ENCODE data around the gene JMJD4. TPM values are rescaled to one million over a fixed set of nuclear protein-coding genes. Genes with fewer than 3 reads are reported as not detected.
A peak's percentile ranks its signal among the peaks of the same experiment; 100 is the strongest.

Gene JMJD4
- total RNA-seq, 2 donors from 2014 or later, result 8.7 to 11.1 TPM

- H3K27me3 Mint-ChIP-seq (ENCODE audit: low read depth), result no peaks in the 10 kb centered on the region
- H3K4me1 Mint-ChIP-seq (ENCODE audit: low read depth), result peaks cover 38% of the 10 kb centered on the region
- no peak for DNase-seq
- H3K9me3 Mint-ChIP-seq, result peaks cover 0 to 2% of the 10 kb centered on the region in 2 donors
- no peak for ATAC-seq (replicated peaks in 1 of 2)
- no peak overlapping the region for H3K4me3 Mint-ChIP-seq
- H3K27ac Mint-ChIP-seq, result no peak overlapping the region
- H3K36me3 Mint-ChIP-seq (ENCODE audit: insufficient read depth in 2 of 2), result peaks cover 11 to 16% of the 10 kb centered on the region in 2 donors
Observed at GRCh38 chr1:227754958-227755357, 19.9 kb upstream of the JMJD4 start.

DNA sequence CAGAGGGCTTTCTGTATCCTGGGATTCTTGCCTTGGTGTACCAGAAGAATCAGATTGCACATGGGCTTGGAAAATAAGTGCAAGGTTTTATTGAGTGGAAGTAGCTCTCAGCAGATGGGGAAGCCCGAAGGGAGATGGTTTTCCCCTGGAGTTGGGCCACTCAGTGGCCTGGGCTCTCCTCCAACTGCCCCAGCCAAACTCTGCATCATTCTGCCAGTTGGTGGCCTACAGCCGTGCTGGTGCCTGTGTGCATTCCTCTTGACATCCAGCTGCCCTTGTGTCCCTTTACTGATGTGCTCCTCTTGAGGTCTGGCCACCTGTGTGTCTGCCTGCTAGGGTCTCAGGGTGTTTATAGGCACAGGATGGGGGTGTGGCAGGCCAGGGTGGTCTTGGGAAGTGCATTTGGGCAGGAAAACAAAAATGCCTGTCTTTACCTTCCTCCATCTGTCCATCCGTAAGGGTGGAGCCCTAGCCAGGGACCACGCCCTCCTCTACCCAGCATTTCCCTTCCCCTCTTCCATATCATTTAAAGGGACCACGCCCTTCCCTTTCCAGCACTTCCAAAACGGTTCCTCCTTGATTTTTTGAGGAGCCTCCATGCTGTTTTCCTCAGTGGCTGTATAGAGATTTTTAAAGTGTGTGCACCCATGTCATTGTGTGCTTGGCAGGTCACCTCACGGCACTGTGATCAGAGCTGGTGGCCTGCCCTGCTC is 19.1 kb upstream of the JMJD4 start:
- Mint-ChIP-seq H3K27me3 (ENCODE audit: low read depth) (no peaks in the 10 kb centered on the region), H3K27ac (no peak overlapping the region), H3K4me3 (no peak overlapping the region), H3K36me3 (ENCODE audit: insufficient read depth in 2 of 2) (peaks cover 8 to 12% of the 10 kb centered on the region in 2 donors), H3K4me1 (ENCODE audit: low read depth) (peaks cover 30% of the 10 kb centered on the region), H3K9me3 (no peaks in the 10 kb centered on the region)
- DNase-seq (no peak), ATAC-seq (replicated peaks in 1 of 2) (no peak)

- DNase-seq (no peak), ATAC-seq (replicated peaks in 1 of 2) (no peak)
- no peak overlapping the region for H3K4me3 Mint-ChIP-seq
- H3K9me3 Mint-ChIP-seq, result no peaks in the 10 kb centered on the region
- no peak overlapping the region for H3K27ac Mint-ChIP-seq
- H3K27me3 Mint-ChIP-seq (ENCODE audit: low read depth), result no peaks in the 10 kb centered on the region
- H3K4me1 Mint-ChIP-seq (ENCODE audit: low read depth), result peaks cover 5% of the 10 kb centered on the region
- H3K36me3 Mint-ChIP-seq (ENCODE audit: insufficient read depth in 2 of 2), result peaks cover 2 to 4% of the 10 kb centered on the region in 2 donors
Observed at GRCh38 chr1:227749916-227750710, 15.0 kb upstream of the JMJD4 start.

DNA sequence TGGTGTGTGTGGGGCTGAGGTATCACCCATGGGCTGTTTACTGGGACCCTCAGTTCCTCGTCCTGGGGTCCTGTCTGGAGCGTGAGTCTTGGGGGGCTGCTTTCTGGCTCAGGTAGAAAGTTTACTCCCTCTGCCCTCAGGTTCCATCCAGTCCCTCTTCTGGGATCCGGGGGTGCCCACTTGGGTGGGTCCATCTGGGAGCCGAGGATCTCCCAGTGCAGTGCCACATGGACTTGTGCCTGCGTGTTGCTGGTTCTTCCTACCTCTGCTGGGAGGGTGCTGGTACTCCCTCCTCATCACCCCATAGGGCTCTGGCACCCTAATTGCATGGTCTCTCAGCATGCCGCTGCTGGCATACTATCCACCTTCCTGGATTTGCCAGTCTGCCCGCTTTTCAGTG is 14.1 kb upstream of the JMJD4 start:
- no peak for ATAC-seq (replicated peaks in 1 of 2)
- Mint-ChIP-seq H3K36me3 (ENCODE audit: insufficient read depth in 2 of 2) (peaks cover 2 to 4% of the 10 kb centered on the region in 2 donors), H3K27ac (peak overlapping the region; percentile 93), H3K9me3 (no peaks in the 10 kb centered on the region), H3K4me3 (peak overlapping the region in 1 of 2 donors; percentile 72), H3K27me3 (ENCODE audit: low read depth) (no peaks in the 10 kb centered on the region), H3K4me1 (ENCODE audit: low read depth) (peaks cover 13% of the 10 kb centered on the region)
- no peak for DNase-seq

- Mint-ChIP-seq H3K27me3 (ENCODE audit: low read depth) (no peaks in the 10 kb centered on the region), H3K27ac (peak overlapping the region; percentile 93), H3K4me3 (peak overlapping the region in 1 of 2 donors; percentile 72), H3K9me3 (no peaks in the 10 kb centered on the region), H3K4me1 (ENCODE audit: low read depth) (peaks cover 13% of the 10 kb centered on the region), H3K36me3 (ENCODE audit: insufficient read depth in 2 of 2) (peaks cover 2 to 4% of the 10 kb centered on the region in 2 donors)
- peak in 1 of 2 donors; percentile 44 for DNase-seq
- ATAC-seq (replicated peaks in 1 of 2), result peak; percentile 85 to 97
Observed at GRCh38 chr1:227748496-227749182, 13.5 kb upstream of the JMJD4 start.

DNA sequence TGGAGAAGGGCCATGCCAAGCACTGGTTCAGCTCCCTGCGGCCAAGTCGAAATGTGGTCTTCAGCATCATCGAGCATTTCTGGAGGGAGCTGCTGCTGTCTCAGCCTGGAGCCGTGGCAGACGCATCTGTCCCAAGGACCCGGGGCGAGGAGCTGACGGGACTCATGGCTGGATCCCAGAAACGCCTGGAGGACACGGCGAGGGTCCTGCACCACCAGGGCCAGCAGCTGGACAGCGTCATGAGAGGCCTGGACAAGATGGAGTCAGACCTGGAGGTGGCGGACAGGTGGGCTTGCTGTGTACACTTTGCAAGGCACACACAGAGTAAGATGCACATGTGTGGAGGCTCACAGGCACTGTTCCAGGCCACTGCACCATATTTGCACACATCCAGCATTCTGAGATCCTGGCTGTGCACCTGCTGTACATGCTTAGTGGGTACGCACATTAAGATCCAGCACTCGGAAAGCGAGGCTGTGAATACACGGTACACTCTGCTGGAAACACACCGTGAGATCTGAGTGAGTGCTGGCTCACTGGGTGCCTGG is 12.9 kb upstream of the JMJD4 start:
- Mint-ChIP-seq H3K36me3 (ENCODE audit: insufficient read depth in 2 of 2) (peaks cover 2 to 4% of the 10 kb centered on the region in 2 donors), H3K9me3 (no peaks in the 10 kb centered on the region), H3K4me1 (ENCODE audit: low read depth) (peaks cover 13% of the 10 kb centered on the region), H3K27ac (no peak overlapping the region), H3K4me3 (peak overlapping the region in 1 of 2 donors; percentile 17), H3K27me3 (ENCODE audit: low read depth) (no peaks in the 10 kb centered on the region)
- ATAC-seq (replicated peaks in 1 of 2) (no peak), DNase-seq (no peak)

DNA sequence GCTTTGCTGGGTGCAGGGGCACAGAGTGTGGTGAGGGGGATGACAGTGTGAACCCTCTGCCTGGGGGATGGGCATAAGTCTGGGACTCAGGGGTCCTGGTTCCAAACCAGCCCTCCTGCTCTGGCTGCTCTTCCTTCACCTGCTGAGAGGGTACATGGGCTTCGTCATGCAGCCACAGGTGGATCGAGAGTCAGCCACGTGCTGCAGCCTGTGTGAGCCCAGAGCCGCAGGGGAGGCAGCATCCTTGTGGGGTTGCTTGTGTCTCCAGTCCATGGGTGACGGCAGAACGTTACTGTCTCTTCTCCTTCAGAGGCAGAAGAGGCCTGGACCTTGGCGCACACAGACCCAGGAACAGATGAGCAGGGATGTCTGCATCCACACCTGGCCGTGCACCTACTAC is 12.3 kb upstream of the JMJD4 start:
- Mint-ChIP-seq H3K27me3 (ENCODE audit: low read depth) (no peaks in the 10 kb centered on the region), H3K27ac (no peak overlapping the region), H3K4me3 (no peak overlapping the region), H3K9me3 (no peaks in the 10 kb centered on the region), H3K4me1 (ENCODE audit: low read depth) (peaks cover 13% of the 10 kb centered on the region), H3K36me3 (ENCODE audit: insufficient read depth in 2 of 2) (peaks cover 2 to 4% of the 10 kb centered on the region in 2 donors)
- no peak for DNase-seq
- no peak for ATAC-seq (replicated peaks in 1 of 2)

- Mint-ChIP-seq H3K4me1 (ENCODE audit: low read depth) (peaks cover 13% of the 10 kb centered on the region), H3K4me3 (no peak overlapping the region), H3K27me3 (ENCODE audit: low read depth) (no peaks in the 10 kb centered on the region), H3K27ac (no peak overlapping the region), H3K36me3 (ENCODE audit: insufficient read depth in 2 of 2) (peaks cover 2 to 3% of the 10 kb centered on the region in 2 donors), H3K9me3 (no peaks in the 10 kb centered on the region)
- ATAC-seq (replicated peaks in 1 of 2) (no peak), DNase-seq (no peak)
Observed at GRCh38 chr1:227746676-227747075, 11.6 kb upstream of the JMJD4 start.

DNA sequence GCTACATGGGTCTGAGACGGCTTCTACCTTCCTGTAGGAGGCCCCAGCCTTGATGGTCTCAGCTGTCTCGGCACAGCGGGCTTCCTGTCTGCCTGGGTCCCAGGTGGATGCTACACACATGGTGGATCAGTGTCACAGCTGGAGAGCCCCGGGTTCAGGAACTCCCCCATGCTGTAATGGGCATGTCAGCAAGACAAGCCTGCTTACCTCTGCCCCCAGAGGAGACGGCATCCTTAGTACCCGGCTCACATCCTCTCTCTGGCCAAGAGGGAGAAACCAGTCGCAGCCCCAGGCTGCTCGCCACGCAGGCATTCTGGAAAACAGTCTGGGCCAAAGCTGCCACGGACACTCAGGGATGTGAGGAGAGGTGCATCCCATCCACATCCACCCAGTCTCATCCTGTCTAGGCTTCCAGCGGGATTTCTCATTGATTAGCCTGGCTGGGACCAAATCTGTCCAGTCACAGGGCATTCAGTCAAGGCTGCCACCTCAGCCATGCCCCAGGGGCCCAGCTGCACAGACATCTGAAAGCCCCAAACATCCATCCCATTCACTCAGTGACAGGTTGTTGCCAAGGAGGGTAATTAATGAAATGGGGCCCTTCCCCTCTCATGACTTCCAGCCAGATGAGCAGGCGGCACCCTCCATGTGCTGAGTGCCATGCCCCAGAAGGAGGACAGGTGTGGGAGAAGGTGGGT is 10.6 kb upstream of the JMJD4 start:
- no peak overlapping the region for H3K4me3 Mint-ChIP-seq
- H3K27me3 Mint-ChIP-seq (ENCODE audit: low read depth), result no peaks in the 10 kb centered on the region
- H3K9me3 Mint-ChIP-seq, result no peaks in the 10 kb centered on the region
- no peak for DNase-seq
- H3K36me3 Mint-ChIP-seq (ENCODE audit: insufficient read depth in 2 of 2), result peaks cover 2 to 3% of the 10 kb centered on the region in 2 donors
- H3K4me1 Mint-ChIP-seq (ENCODE audit: low read depth), result peaks cover 23% of the 10 kb centered on the region
- ATAC-seq (replicated peaks in 1 of 2), result no peak
- H3K27ac Mint-ChIP-seq, result no peak overlapping the region

GRCh38 chr1:227744668-227745067 is 9.6 kb upstream of the JMJD4 start:
- no peaks in the 10 kb centered on the region for H3K27me3 Mint-ChIP-seq (ENCODE audit: low read depth)
- H3K36me3 Mint-ChIP-seq (ENCODE audit: insufficient read depth in 2 of 2), result peaks cover 2% of the 10 kb centered on the region in 2 donors
- peaks cover 33% of the 10 kb centered on the region for H3K4me1 Mint-ChIP-seq (ENCODE audit: low read depth)

GRCh38 chr1:227742738-227743715 is 7.9 kb upstream of the JMJD4 start:
- no peak for ATAC-seq (replicated peaks in 1 of 2)
- Mint-ChIP-seq H3K27me3 (ENCODE audit: low read depth) (no peaks in the 10 kb centered on the region), H3K9me3 (no peaks in the 10 kb centered on the region), H3K4me3 (no peak overlapping the region), H3K27ac (no peak overlapping the region), H3K36me3 (ENCODE audit: insufficient read depth in 2 of 2) (no peaks in the 10 kb centered on the region), H3K4me1 (ENCODE audit: low read depth) (peaks cover 41% of the 10 kb centered on the region)
- DNase-seq, result no peak

More at GRCh38 chr1:227744668-227745067, 9.6 kb upstream of the JMJD4 start:
- H3K4me3 Mint-ChIP-seq, result no peak overlapping the region
- DNase-seq, result no peak
- no peak overlapping the region for H3K27ac Mint-ChIP-seq
- no peak for ATAC-seq (replicated peaks in 1 of 2)
- H3K9me3 Mint-ChIP-seq, result no peaks in the 10 kb centered on the region
